Adrenal gland (tissue), 12 donors: ENCODE data around the gene STRADA. TPM values are rescaled to one million over a fixed set of nuclear protein-coding genes. Genes with fewer than 3 reads are reported as not detected.

Experiments used
- DNase-seq, 7 donors: peaks; one replicate each; pipeline ENCODE4 v3.0.0-alpha.2; 2019 to 2020
- H3K27ac ChIP-seq, 5 donors: fragments of 200-600 bp; sonication (generic) in 4 of 5; 1 replicate in 3 of 5; 2 replicates in 2 of 5; pipeline versions ENCODE4 v1.5.1 to v1.8.0; 2016 to 2020; ENCODE audit warnings: mild to moderate bottlenecking in 1 of 5
- H3K27me3 ChIP-seq: fragments of 200-600 bp; 2 replicates; pipeline ENCODE4 v1.8.0; 2021
- H3K36me3 ChIP-seq, 2 donors: fragments of 200-600 bp; replicated peaks in 1 of 2; 1 replicate in 1 of 2; 2 replicates in 1 of 2; pipeline versions ENCODE4 v1.5.1 to v1.8.0; 2018 to 2022
- H3K4me1 ChIP-seq, 2 donors: fragments of 200-600 bp; replicated peaks in 1 of 2; 1 replicate in 1 of 2; 2 replicates in 1 of 2; pipeline versions ENCODE4 v1.5.1 to v1.8.0; 2018 to 2021
- H3K4me3 ChIP-seq, 4 donors: fragments of 200-600 bp; sonication (generic) in 3 of 4; one replicate each; pipeline ENCODE4 v1.5.1; 2016 to 2018
- H3K9me3 ChIP-seq, 3 donors: fragments of 200-600 bp; sonication (generic) in 1 of 3; replicated peaks in 1 of 3; 1 replicate in 2 of 3; 2 replicates in 1 of 3; pipeline versions ENCODE4 v1.5.1 to v1.8.0; 2016 to 2021
- POLR2A ChIP-seq, 2 donors: fragments of 450-650 bp; IDR thresholded peaks; one replicate each; pipeline ENCODE4 v1.6.1; 2017; ENCODE audit warnings: antibody characterized with exemption in 2 of 2, mild to moderate bottlenecking in 2 of 2, moderate library complexity in 1 of 2
- WGBS, 4 donors: extraction: QIAGEN DNeasy Blood & Tissue Kit in 2 of 4; methylation state at CpG; one replicate each; pipeline versions ENCODE4 v1.1.5 to v1.1.7; 2013 to 2017; 5-methylcytosine and 5-hydroxymethylcytosine counted together
- intact Hi-C, 2 donors: fragments of 100-400 bp; cut with DNase I; formaldehyde crosslinking; loops; one replicate each; pipeline versions ENCODE4 v1.14.1 to v1.15.0; 2022 to 2023
- polyA plus RNA-seq, 3 donors: library from polyadenylated mRNA; stranded (reverse); fragments of 200-250 nt in 2 of 3; fragments of 350-450 nt in 1 of 3; fragmentation: Illumina TruSeq in 1 of 3; extraction: RNeasy Lipid Tissue Mini Kit (QIAGEN cat#74804) in 1 of 3; gene quantifications; one replicate each; pipeline ENCODE4 v1.2.3, GENCODE V29; 2013 to 2014
- total RNA-seq, 9 donors: library from RNA; depleted of rRNA in 4 of 9; stranded (reverse); fragments of >200 nt in 4 of 9; fragments of 120-200 nt in 1 of 9; fragmentation: NEBNext Ultra II Directional in 1 of 9; extraction: Animal tissue kit (Norgen Biotek cat#: 25700) in 1 of 9; gene quantifications; one replicate each; pipeline versions ENCODE4 v1.1.0 to v1.2.4, GENCODE V29; 2013 to 2023
- TF ChIP-seq, protein P1 (sequence below), 6 experiments: fragments of 450-650 bp in 4 of 6; fragments of 200-600 bp in 2 of 6; sonication (generic) in 1 of 6; IDR thresholded peaks; 1 replicate in 5 of 6; 2 replicates in 1 of 6; pipeline versions ENCODE4 v1.5.1 to v1.8.0; 2016 to 2021; ENCODE audit warnings: antibody characterized with exemption in 6 of 6, mild to moderate bottlenecking in 2 of 6, moderate library complexity in 1 of 6
- donor health status: healthy with polysubstance abuse.
- donor health status: Bipolar disorder and iron deficiency.
- donor health status: DM: yes; HTN: yes; CAD: no.
- donor health status: DM: no; HTN: no; CAD: no.
- donor health status: DM: no; HTN: no; CAD: no.
- donor health status: DM: yes; HTN: yes; CAD: no.

The STRADA gene
- total and polyA plus RNA-seq, 12 donors = 16.7 to 91.1 (median 37.5) TPM

DNA sequence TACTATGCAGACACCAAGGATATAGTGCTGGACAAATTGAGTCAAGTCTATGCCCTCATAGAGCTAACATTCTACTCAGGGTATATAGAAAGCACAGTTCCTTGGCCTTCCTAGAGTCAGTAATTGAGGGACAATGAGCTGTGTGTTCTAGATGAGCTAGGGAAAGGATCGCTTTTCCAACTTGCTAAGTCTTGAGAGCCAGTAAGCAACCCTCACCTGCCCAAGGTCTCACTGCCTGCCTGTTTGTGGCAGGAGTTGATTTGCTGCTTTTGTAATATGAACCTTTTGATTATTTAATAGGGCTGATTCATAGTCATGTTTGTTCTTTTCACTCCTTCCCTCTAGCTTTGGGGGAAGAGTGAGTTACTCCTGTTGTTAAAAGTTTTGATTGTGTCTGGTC, 38.9 kb upstream of the STRADA start:
- peak in 5 of 7 donors; percentile 37 to 57 (median 44) for DNase-seq
- peaks cover 5 to 67% of the 10 kb centered on the region in 2 donors for H3K4me1 ChIP-seq
- intact Hi-C loops = no loop called here
- peaks cover 0 to 13% of the 10 kb centered on the region in 2 donors for H3K36me3 ChIP-seq
- H3K4me3 ChIP-seq = no peak overlapping the region
- no peaks in the 10 kb centered on the region for H3K27me3 ChIP-seq
- no peaks in the 10 kb centered on the region for H3K9me3 ChIP-seq
- peak in 1 of 2 donors; percentile 45 for TF ChIP-seq POLR2A (IDR thresholded peaks at IDR 0.05)
- TF ChIP-seq, protein P1, sequence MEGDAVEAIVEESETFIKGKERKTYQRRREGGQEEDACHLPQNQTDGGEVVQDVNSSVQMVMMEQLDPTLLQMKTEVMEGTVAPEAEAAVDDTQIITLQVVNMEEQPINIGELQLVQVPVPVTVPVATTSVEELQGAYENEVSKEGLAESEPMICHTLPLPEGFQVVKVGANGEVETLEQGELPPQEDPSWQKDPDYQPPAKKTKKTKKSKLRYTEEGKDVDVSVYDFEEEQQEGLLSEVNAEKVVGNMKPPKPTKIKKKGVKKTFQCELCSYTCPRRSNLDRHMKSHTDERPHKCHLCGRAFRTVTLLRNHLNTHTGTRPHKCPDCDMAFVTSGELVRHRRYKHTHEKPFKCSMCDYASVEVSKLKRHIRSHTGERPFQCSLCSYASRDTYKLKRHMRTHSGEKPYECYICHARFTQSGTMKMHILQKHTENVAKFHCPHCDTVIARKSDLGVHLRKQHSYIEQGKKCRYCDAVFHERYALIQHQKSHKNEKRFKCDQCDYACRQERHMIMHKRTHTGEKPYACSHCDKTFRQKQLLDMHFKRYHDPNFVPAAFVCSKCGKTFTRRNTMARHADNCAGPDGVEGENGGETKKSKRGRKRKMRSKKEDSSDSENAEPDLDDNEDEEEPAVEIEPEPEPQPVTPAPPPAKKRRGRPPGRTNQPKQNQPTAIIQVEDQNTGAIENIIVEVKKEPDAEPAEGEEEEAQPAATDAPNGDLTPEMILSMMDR (IDR thresholded peaks at IDR 0.05) = no peak
- 46 to 56% (median 50%) methylated on average over 1 of the region's 1 CpG for WGBS, 4 donors
- peak overlapping the region in 4 of 5 donors; percentile 29 to 66 (median 46) for H3K27ac ChIP-seq

GRCh38 chr17:63775420-63775819, 33.8 kb upstream of the STRADA start:
- 19 to 29% (median 24%) methylated on average over 8 of the region's 8 CpGs for WGBS, 4 donors
- Histone ChIP-seq H3K9me3 (no peaks in the 10 kb centered on the region), H3K27me3 (no peaks in the 10 kb centered on the region), H3K4me1 (peaks cover 28 to 53% of the 10 kb centered on the region in 2 donors), H3K4me3 (peak overlapping the region in 1 of 4 donors; percentile 86), H3K36me3 (peaks cover 0 to 13% of the 10 kb centered on the region in 2 donors), H3K27ac (peak overlapping the region in 3 of 5 donors; percentile 97 to 99 (median 99))
- no peak for DNase-seq
- no peak for TF ChIP-seq POLR2A (IDR thresholded peaks at IDR 0.05)
- TF ChIP-seq, protein P1 (IDR thresholded peaks at IDR 0.05) = no peak
- intact Hi-C loops = no loop called here

DNA sequence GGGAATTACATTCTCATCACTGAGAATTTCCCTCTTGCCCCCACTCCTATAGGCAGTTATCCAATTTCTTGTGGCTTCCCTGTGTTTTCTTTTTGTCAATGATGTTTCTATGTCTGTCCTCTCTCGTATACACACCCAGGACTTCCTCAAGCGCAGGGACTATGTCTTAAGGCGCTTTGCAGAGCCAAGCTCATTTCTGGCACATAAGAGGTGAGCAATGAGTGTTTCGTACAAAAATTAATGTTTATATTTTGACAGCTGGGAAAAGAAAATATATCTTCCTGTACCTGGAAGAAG, 33.3 kb upstream of the STRADA start:
- 1 to 2% (median 2%) methylated on average over 4 of the region's 4 CpGs for WGBS, 4 donors
- intact Hi-C loops = no loop called here
- peak in 1 of 7 donors; percentile 19 for DNase-seq
- H3K4me1 ChIP-seq = peaks cover 28 to 52% of the 10 kb centered on the region in 2 donors
- no peaks in the 10 kb centered on the region for H3K27me3 ChIP-seq
- H3K9me3 ChIP-seq = no peaks in the 10 kb centered on the region
- TF ChIP-seq POLR2A (IDR thresholded peaks at IDR 0.05) = no peak
- TF ChIP-seq, protein P1 (IDR thresholded peaks at IDR 0.05) = no peak
- H3K27ac ChIP-seq = peak overlapping the region; percentile 91 to 99 (median 97)
- peaks cover 0 to 13% of the 10 kb centered on the region in 2 donors for H3K36me3 ChIP-seq
- H3K4me3 ChIP-seq = peak overlapping the region in 3 of 4 donors; percentile 38 to 86 (median 85)

- Histone ChIP-seq H3K4me1 (peaks cover 28 to 49% of the 10 kb centered on the region in 2 donors), H3K27me3 (no peaks in the 10 kb centered on the region), H3K36me3 (peaks cover 0 to 13% of the 10 kb centered on the region in 2 donors), H3K4me3 (peak within 1 kb of the TSS; percentile 73 to 86 (median 80)), H3K9me3 (no peaks in the 10 kb centered on the region), H3K27ac (peak within 1 kb of the TSS; percentile 91 to 99 (median 97))
- 0 to 1% (median 1%) methylated on average over 18 to 67 of the region's 67 CpGs for WGBS, 4 donors
- intact Hi-C loops = no loop called here
- TF ChIP-seq POLR2A (IDR thresholded peaks at IDR 0.05) = peak in 1 of 2 donors; percentile 61
- TF ChIP-seq, protein P1 (IDR thresholded peaks at IDR 0.05) = peak in 3 of 6 experiments; percentile 5 to 18 (median 16)
- peak; percentile 60 to 94 (median 68) for DNase-seq
These were observed 32.8 kb upstream of the STRADA start, which contains the start of gene DDX42 for GRCh38 chr17:63774141-63774968. Gene DDX42, plus strand, starts transcription at chr17:63774170. Its CDS starts 12,880 bp downstream, at chr17:63787050.
